ENCODE results near the gene UQCC2.

The UQCC2 gene

GRCh38 chr6:33667776-33668175 lies 43.7 kb downstream of the UQCC2 start:
- Mint-ChIP-seq H3K36me3 (peaks cover 64 to 76% of the 10 kb centered on the region in 2 donors), H3K27ac (no peak overlapping the region), H3K4me3 (peak overlapping the region in 1 of 2 donors; percentile 27), H3K27me3 (no peaks in the 10 kb centered on the region), H3K4me1 (peaks cover 0 to 8% of the 10 kb centered on the region in 2 donors), H3K9me3 (no peaks in the 10 kb centered on the region)
- no peak for DNase-seq
- ATAC-seq (replicated peaks) = no peak

- Mint-ChIP-seq H3K4me3 (no peak overlapping the region), H3K36me3 (peaks cover 64 to 76% of the 10 kb centered on the region in 2 donors), H3K4me1 (peaks cover 0 to 8% of the 10 kb centered on the region in 2 donors), H3K9me3 (no peaks in the 10 kb centered on the region), H3K27me3 (no peaks in the 10 kb centered on the region), H3K27ac (no peak overlapping the region)
- ATAC-seq (replicated peaks) (no peak), DNase-seq (no peak)
Measured at GRCh38 chr6:33667072-33667471, 44.4 kb downstream of the UQCC2 start.

- no peaks in the 10 kb centered on the region for H3K9me3 Mint-ChIP-seq
- DNase-seq (no peak), ATAC-seq (replicated peaks) (no peak)
- H3K27ac Mint-ChIP-seq = no peak overlapping the region
- no peaks in the 10 kb centered on the region for H3K27me3 Mint-ChIP-seq
- peaks cover 59 to 70% of the 10 kb centered on the region in 2 donors for H3K36me3 Mint-ChIP-seq
- peaks cover 0 to 4% of the 10 kb centered on the region in 2 donors for H3K4me1 Mint-ChIP-seq
- H3K4me3 Mint-ChIP-seq = no peak overlapping the region
Measured at GRCh38 chr6:33665957-33666356, 45.5 kb downstream of the UQCC2 start.

- DNase-seq (no peak), ATAC-seq (replicated peaks) (no peak)
- H3K4me3 Mint-ChIP-seq = no peak overlapping the region
- H3K27me3 Mint-ChIP-seq = no peaks in the 10 kb centered on the region
- peaks cover 58 to 71% of the 10 kb centered on the region in 2 donors for H3K36me3 Mint-ChIP-seq
- H3K4me1 Mint-ChIP-seq = peaks cover 4% of the 10 kb centered on the region in 2 donors
- no peaks in the 10 kb centered on the region for H3K9me3 Mint-ChIP-seq
- H3K27ac Mint-ChIP-seq = no peak overlapping the region
Measured at GRCh38 chr6:33664506-33665057, 46.9 kb downstream of the UQCC2 start.

GRCh38 chr6:33663727-33664449 lies 47.6 kb downstream of the UQCC2 start:
- ATAC-seq (replicated peaks) (no peak), DNase-seq (no peak)
- Mint-ChIP-seq H3K27ac (no peak overlapping the region), H3K4me3 (no peak overlapping the region), H3K4me1 (peaks cover 4% of the 10 kb centered on the region in 2 donors), H3K36me3 (peaks cover 57 to 71% of the 10 kb centered on the region in 2 donors), H3K27me3 (no peaks in the 10 kb centered on the region), H3K9me3 (no peaks in the 10 kb centered on the region)

GRCh38 chr6:33663028-33663427 lies 48.5 kb downstream of the UQCC2 start:
- peaks cover 0 to 4% of the 10 kb centered on the region in 2 donors for H3K4me1 Mint-ChIP-seq
- no peak overlapping the region for H3K27ac Mint-ChIP-seq
- H3K4me3 Mint-ChIP-seq = no peak overlapping the region
- no peaks in the 10 kb centered on the region for H3K9me3 Mint-ChIP-seq
- H3K27me3 Mint-ChIP-seq = no peaks in the 10 kb centered on the region
- ATAC-seq (replicated peaks) = no peak
- peaks cover 51 to 69% of the 10 kb centered on the region in 2 donors for H3K36me3 Mint-ChIP-seq
- no peak for DNase-seq

- H3K4me3 Mint-ChIP-seq = no peak overlapping the region
- H3K9me3 Mint-ChIP-seq = no peaks in the 10 kb centered on the region
- ATAC-seq (replicated peaks) (no peak), DNase-seq (no peak)
- H3K27me3 Mint-ChIP-seq = no peaks in the 10 kb centered on the region
- no peak overlapping the region for H3K27ac Mint-ChIP-seq
- peaks cover 0 to 4% of the 10 kb centered on the region in 2 donors for H3K4me1 Mint-ChIP-seq
- peaks cover 55 to 73% of the 10 kb centered on the region in 2 donors for H3K36me3 Mint-ChIP-seq
Measured at GRCh38 chr6:33662318-33662717, 49.2 kb downstream of the UQCC2 start.

- H3K4me3 Mint-ChIP-seq = no peak overlapping the region
- no peak for DNase-seq
- no peaks in the 10 kb centered on the region for H3K9me3 Mint-ChIP-seq
- H3K36me3 Mint-ChIP-seq = peaks cover 51 to 69% of the 10 kb centered on the region in 2 donors
- no peak overlapping the region for H3K27ac Mint-ChIP-seq
- peaks cover 0 to 4% of the 10 kb centered on the region in 2 donors for H3K4me1 Mint-ChIP-seq
- H3K27me3 Mint-ChIP-seq = no peaks in the 10 kb centered on the region
- ATAC-seq (replicated peaks) = no peak
Measured at GRCh38 chr6:33661106-33661838, 50.2 kb downstream of the UQCC2 start.

GRCh38 chr6:33659986-33660385 lies 51.5 kb downstream of the UQCC2 start:
- DNase-seq = no peak
- no peak for ATAC-seq (replicated peaks)
- no peaks in the 10 kb centered on the region for H3K9me3 Mint-ChIP-seq
- H3K4me1 Mint-ChIP-seq = peaks cover under 1 to 4% of the 10 kb centered on the region in 2 donors
- no peak overlapping the region for H3K4me3 Mint-ChIP-seq
- no peak overlapping the region for H3K27ac Mint-ChIP-seq
- no peaks in the 10 kb centered on the region for H3K27me3 Mint-ChIP-seq
- peaks cover 41 to 63% of the 10 kb centered on the region in 2 donors for H3K36me3 Mint-ChIP-seq

GRCh38 chr6:33658982-33659689 lies 52.4 kb downstream of the UQCC2 start:
- H3K27me3 Mint-ChIP-seq = no peaks in the 10 kb centered on the region
- H3K4me3 Mint-ChIP-seq = no peak overlapping the region
- H3K4me1 Mint-ChIP-seq = peaks cover 2 to 4% of the 10 kb centered on the region in 2 donors
- no peak overlapping the region for H3K27ac Mint-ChIP-seq
- no peak for DNase-seq
- ATAC-seq (replicated peaks) = no peak
- H3K9me3 Mint-ChIP-seq = no peaks in the 10 kb centered on the region
- peaks cover 35 to 60% of the 10 kb centered on the region in 2 donors for H3K36me3 Mint-ChIP-seq

- H3K27me3 Mint-ChIP-seq = no peaks in the 10 kb centered on the region
- H3K4me3 Mint-ChIP-seq = no peak overlapping the region
- peak overlapping the region; percentile 9 for H3K27ac Mint-ChIP-seq
- no peak for DNase-seq
- peaks cover 26 to 45% of the 10 kb centered on the region in 2 donors for H3K36me3 Mint-ChIP-seq
- no peak for ATAC-seq (replicated peaks)
- no peaks in the 10 kb centered on the region for H3K9me3 Mint-ChIP-seq
- peaks cover 4 to 8% of the 10 kb centered on the region in 2 donors for H3K4me1 Mint-ChIP-seq
Measured at GRCh38 chr6:33656844-33657243, 54.7 kb downstream of the UQCC2 start.

- H3K27ac Mint-ChIP-seq = peak overlapping the region; percentile 54
- no peaks in the 10 kb centered on the region for H3K9me3 Mint-ChIP-seq
- H3K4me3 Mint-ChIP-seq = no peak overlapping the region
- H3K36me3 Mint-ChIP-seq = peaks cover 20 to 41% of the 10 kb centered on the region in 2 donors
- DNase-seq = no peak
- peak in 1 of 2 donors; percentile 57 for ATAC-seq (replicated peaks)
- H3K27me3 Mint-ChIP-seq = no peaks in the 10 kb centered on the region
- peaks cover 6 to 13% of the 10 kb centered on the region in 2 donors for H3K4me1 Mint-ChIP-seq
Measured at GRCh38 chr6:33654831-33655554, 56.5 kb downstream of the UQCC2 start.

GRCh38 chr6:33652002-33652401 lies 59.5 kb downstream of the UQCC2 start:
- no peak overlapping the region for H3K27ac Mint-ChIP-seq
- H3K36me3 Mint-ChIP-seq = peaks cover 22 to 38% of the 10 kb centered on the region in 2 donors
- H3K27me3 Mint-ChIP-seq = no peaks in the 10 kb centered on the region
- no peak for DNase-seq
- peaks cover 9 to 14% of the 10 kb centered on the region in 2 donors for H3K4me1 Mint-ChIP-seq
- H3K9me3 Mint-ChIP-seq = no peaks in the 10 kb centered on the region
- H3K4me3 Mint-ChIP-seq = no peak overlapping the region
- no peak for ATAC-seq (replicated peaks)

- ATAC-seq (replicated peaks) (no peak), DNase-seq (no peak)
- H3K27me3 Mint-ChIP-seq = no peaks in the 10 kb centered on the region
- no peak overlapping the region for H3K27ac Mint-ChIP-seq
- no peak overlapping the region for H3K4me3 Mint-ChIP-seq
- H3K4me1 Mint-ChIP-seq = peaks cover 9 to 15% of the 10 kb centered on the region in 2 donors
- H3K36me3 Mint-ChIP-seq = peaks cover 22 to 40% of the 10 kb centered on the region in 2 donors
- no peaks in the 10 kb centered on the region for H3K9me3 Mint-ChIP-seq
Measured at GRCh38 chr6:33651403-33651802, 60.1 kb downstream of the UQCC2 start.
